ENCODE results near the gene UNC119. TPM values are rescaled to one million over a fixed set of nuclear protein-coding genes. Genes with fewer than 3 reads are reported as not detected.

The UNC119 gene
- total RNA-seq, result 59.1 and 63.5 TPM in 2 replicates
- long read RNA-seq, partial matches to known transcripts, result 0 of 1 reads
- long read RNA-seq, other reads (novel, unspliced or antisense), result 0 of 1 reads

- DNase-seq (ENCODE audit: low read depth, low spot score), result peak; percentile 65
- Mint-ChIP-seq H3K9me3 (no peaks in the 10 kb centered on the region), H3K36me3 (ENCODE audit: low read depth) (peaks cover 12% of the 10 kb centered on the region), H3K27me3 (ENCODE audit: low read depth) (no peaks in the 10 kb centered on the region), H3K27ac (ENCODE audit: unreplicated experiment) (no peak within 1 kb of the TSS), H3K4me1 (peaks cover 31% of the 10 kb centered on the region), H3K4me3 (peak within 1 kb of the TSS; percentile 91)
- TF ChIP-seq CTCF (conservative IDR thresholded peaks at IDR 0.05), result no peak
Measured at GRCh38 chr17:28552176-28552999, at the start of gene UNC119. Gene UNC119 (minus strand): TSS chr17:28552624. CDS start chr17:28552557, 67 bp downstream.

- DNase-seq (ENCODE audit: low read depth, low spot score), result no peak
- H3K36me3 Mint-ChIP-seq (ENCODE audit: low read depth), result peaks cover 8% of the 10 kb centered on the region
- peak overlapping the region; percentile 94 for H3K4me3 Mint-ChIP-seq
- H3K27ac Mint-ChIP-seq (ENCODE audit: unreplicated experiment), result no peak overlapping the region
- H3K4me1 Mint-ChIP-seq, result peaks cover 30% of the 10 kb centered on the region
- no peaks in the 10 kb centered on the region for H3K9me3 Mint-ChIP-seq
- no peaks in the 10 kb centered on the region for H3K27me3 Mint-ChIP-seq (ENCODE audit: low read depth)
- no peak for TF ChIP-seq CTCF (conservative IDR thresholded peaks at IDR 0.05)
Measured at GRCh38 chr17:28599311-28600184, 47.1 kb upstream of the UNC119 start.

- Mint-ChIP-seq H3K4me3 (peak within 1 kb of the TSS; percentile 94), H3K4me1 (peaks cover 30% of the 10 kb centered on the region), H3K27ac (ENCODE audit: unreplicated experiment) (peak within 1 kb of the TSS; percentile 98), H3K36me3 (ENCODE audit: low read depth) (peaks cover 8% of the 10 kb centered on the region), H3K27me3 (ENCODE audit: low read depth) (no peaks in the 10 kb centered on the region), H3K9me3 (no peaks in the 10 kb centered on the region)
- no peak for TF ChIP-seq CTCF (conservative IDR thresholded peaks at IDR 0.05)
- DNase-seq (ENCODE audit: low read depth, low spot score), result peak; percentile 87
Measured at GRCh38 chr17:28598799-28599310, 46.4 kb upstream of the UNC119 start, which contains the start of gene SPAG5. Gene SPAG5 (minus strand): TSS chr17:28599025. CDS start chr17:28598946, 79 bp downstream.

GRCh38 chr17:28598389-28598788 lies 46.0 kb upstream of the UNC119 start:
- H3K4me3 Mint-ChIP-seq, result peak overlapping the region; percentile 94
- no peak for TF ChIP-seq CTCF (conservative IDR thresholded peaks at IDR 0.05)
- H3K4me1 Mint-ChIP-seq, result peaks cover 27% of the 10 kb centered on the region
- DNase-seq (ENCODE audit: low read depth, low spot score), result no peak
- no peaks in the 10 kb centered on the region for H3K27me3 Mint-ChIP-seq (ENCODE audit: low read depth)
- no peaks in the 10 kb centered on the region for H3K9me3 Mint-ChIP-seq
- H3K27ac Mint-ChIP-seq (ENCODE audit: unreplicated experiment), result peak overlapping the region; percentile 98
- peaks cover 5% of the 10 kb centered on the region for H3K36me3 Mint-ChIP-seq (ENCODE audit: low read depth)

All from neural crest cell (in vitro differentiated cells).